ENCODE data around the gene MESP2.

GRCh38 chr15:89743594-89743993, 32.5 kb upstream of the MESP2 start:
- TF ChIP-seq CTCF (conservative IDR thresholded peaks at IDR 0.05; ENCODE audit: low read length) (no peak), EZH2phosphoT487 (IDR thresholded peaks at IDR 0.05; ENCODE audit: borderline replicate concordance, low read depth, low read length) (no peak)

Measured in OCI-LY7 (cell line).